Measurements from ENCODE around the gene IFNB1. TPM values are rescaled to one million over a fixed set of nuclear protein-coding genes. Genes with fewer than 3 reads are reported as not detected.

Gene IFNB1
- total RNA-seq, 1 experiment from 2014 or later, result not detected

DNA sequence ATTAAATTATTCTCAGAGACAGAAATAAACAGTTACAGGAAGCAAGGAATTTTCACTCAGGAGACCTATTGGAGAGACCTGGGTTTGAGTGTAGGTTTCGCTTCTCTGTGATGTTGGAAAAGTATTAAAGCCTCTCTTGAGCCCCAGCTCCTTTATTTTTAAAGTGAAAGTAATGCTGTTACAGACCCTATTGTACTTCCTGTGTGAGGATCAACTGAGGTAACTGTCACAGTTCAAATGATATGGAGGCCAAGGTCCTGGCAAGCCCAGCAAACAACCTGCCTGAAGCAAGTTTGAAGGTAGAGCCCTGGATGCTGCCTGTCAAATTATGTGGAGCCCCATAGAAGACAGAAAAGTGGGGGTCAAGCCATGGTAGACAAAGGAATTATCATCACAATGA lies 38.4 kb downstream of the IFNB1 start (continued):
- TF ChIP-seq PRDM15 (CRISPR knock-in tag; IDR thresholded peaks at IDR 0.05) (no peak), ELF4 (CRISPR knock-in tag; IDR thresholded peaks at IDR 0.05; ENCODE audit: low read depth) (no peak), ZNF232 (CRISPR knock-in tag; IDR thresholded peaks at IDR 0.05) (no peak), SOX15 (CRISPR knock-in tag; IDR thresholded peaks at IDR 0.05) (no peak), ZNF121 (CRISPR knock-in tag; IDR thresholded peaks at IDR 0.05) (no peak), ZNF219 (CRISPR knock-in tag; IDR thresholded peaks at IDR 0.05; ENCODE audit: borderline replicate concordance) (no peak), ATF3 (CRISPR knock-in tag; conservative IDR thresholded peaks at IDR 0.05) (no peak)
- TF ChIP-seq, protein P1, sequence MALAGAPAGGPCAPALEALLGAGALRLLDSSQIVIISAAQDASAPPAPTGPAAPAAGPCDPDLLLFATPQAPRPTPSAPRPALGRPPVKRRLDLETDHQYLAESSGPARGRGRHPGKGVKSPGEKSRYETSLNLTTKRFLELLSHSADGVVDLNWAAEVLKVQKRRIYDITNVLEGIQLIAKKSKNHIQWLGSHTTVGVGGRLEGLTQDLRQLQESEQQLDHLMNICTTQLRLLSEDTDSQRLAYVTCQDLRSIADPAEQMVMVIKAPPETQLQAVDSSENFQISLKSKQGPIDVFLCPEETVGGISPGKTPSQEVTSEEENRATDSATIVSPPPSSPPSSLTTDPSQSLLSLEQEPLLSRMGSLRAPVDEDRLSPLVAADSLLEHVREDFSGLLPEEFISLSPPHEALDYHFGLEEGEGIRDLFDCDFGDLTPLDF (CRISPR knock-in tag; IDR thresholded peaks at IDR 0.05), result no peak
- TF ChIP-seq, protein P2, sequence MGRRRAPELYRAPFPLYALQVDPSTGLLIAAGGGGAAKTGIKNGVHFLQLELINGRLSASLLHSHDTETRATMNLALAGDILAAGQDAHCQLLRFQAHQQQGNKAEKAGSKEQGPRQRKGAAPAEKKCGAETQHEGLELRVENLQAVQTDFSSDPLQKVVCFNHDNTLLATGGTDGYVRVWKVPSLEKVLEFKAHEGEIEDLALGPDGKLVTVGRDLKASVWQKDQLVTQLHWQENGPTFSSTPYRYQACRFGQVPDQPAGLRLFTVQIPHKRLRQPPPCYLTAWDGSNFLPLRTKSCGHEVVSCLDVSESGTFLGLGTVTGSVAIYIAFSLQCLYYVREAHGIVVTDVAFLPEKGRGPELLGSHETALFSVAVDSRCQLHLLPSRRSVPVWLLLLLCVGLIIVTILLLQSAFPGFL (CRISPR knock-in tag; IDR thresholded peaks at IDR 0.05; ENCODE audit: borderline replicate concordance), result no peak
- TF ChIP-seq, protein P3, sequence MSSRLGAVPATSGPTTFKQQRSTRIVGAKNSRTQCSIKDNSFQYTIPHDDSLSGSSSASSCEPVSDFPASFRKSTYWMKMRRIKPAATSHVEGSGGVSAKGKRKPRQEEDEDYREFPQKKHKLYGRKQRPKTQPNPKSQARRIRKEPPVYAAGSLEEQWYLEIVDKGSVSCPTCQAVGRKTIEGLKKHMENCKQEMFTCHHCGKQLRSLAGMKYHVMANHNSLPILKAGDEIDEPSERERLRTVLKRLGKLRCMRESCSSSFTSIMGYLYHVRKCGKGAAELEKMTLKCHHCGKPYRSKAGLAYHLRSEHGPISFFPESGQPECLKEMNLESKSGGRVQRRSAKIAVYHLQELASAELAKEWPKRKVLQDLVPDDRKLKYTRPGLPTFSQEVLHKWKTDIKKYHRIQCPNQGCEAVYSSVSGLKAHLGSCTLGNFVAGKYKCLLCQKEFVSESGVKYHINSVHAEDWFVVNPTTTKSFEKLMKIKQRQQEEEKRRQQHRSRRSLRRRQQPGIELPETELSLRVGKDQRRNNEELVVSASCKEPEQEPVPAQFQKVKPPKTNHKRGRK (CRISPR knock-in tag; IDR thresholded peaks at IDR 0.05; ENCODE audit: borderline replicate concordance), result no peak

DNA sequence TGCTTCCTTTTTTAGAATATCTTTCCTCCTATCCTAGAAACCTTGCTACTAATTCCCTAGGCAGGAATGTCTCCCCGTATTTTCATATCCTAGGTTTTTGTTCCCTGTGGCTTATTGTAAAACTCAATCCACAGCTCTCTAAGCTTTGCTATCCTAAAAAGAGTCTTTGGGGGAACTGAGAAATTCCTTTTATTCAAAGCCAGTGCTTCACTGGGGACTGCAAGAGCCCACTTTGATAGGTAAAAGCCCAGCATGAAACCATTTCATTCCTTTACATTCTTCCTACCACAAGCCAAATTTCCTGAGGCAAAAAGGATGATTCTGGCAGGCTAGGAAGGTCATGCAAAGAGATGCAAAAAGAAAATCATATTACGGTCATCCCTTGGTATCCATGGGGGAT lies 40.5 kb downstream of the IFNB1 start:
- ChIA-PET CTCF (no interaction called here), POLR2A (no interaction called here)
- H3K27me3 Mint-ChIP-seq (ENCODE audit: low read depth), result peaks cover 25% of the 10 kb centered on the region

GRCh38 chr9:21031808-21032183 lies 45.9 kb downstream of the IFNB1 start:
- Mint-ChIP-seq H3K9me3 (no peaks in the 10 kb centered on the region), H3K4me3 (peak overlapping the region; percentile 54), H3K27me3 (ENCODE audit: low read depth) (peaks cover 25% of the 10 kb centered on the region), H3K4me1 (no peaks in the 10 kb centered on the region), H3K27ac (no peak overlapping the region), H3K36me3 (no peaks in the 10 kb centered on the region)
- no peak for TF ChIP-seq ATF3 (CRISPR knock-in tag; conservative IDR thresholded peaks at IDR 0.05)
- TF ChIP-seq SP1 (CRISPR knock-in tag; conservative IDR thresholded peaks at IDR 0.05), result 0 out of 2 replicates have a peak, but pooled peaks have one; percentile 14
- 0 out of 2 replicates have a peak, but pooled peaks have one; percentile 15 for TF ChIP-seq SMAD3 (CRISPR knock-in tag; IDR thresholded peaks at IDR 0.05; ENCODE audit: borderline replicate concordance)
- TF ChIP-seq, protein P4, sequence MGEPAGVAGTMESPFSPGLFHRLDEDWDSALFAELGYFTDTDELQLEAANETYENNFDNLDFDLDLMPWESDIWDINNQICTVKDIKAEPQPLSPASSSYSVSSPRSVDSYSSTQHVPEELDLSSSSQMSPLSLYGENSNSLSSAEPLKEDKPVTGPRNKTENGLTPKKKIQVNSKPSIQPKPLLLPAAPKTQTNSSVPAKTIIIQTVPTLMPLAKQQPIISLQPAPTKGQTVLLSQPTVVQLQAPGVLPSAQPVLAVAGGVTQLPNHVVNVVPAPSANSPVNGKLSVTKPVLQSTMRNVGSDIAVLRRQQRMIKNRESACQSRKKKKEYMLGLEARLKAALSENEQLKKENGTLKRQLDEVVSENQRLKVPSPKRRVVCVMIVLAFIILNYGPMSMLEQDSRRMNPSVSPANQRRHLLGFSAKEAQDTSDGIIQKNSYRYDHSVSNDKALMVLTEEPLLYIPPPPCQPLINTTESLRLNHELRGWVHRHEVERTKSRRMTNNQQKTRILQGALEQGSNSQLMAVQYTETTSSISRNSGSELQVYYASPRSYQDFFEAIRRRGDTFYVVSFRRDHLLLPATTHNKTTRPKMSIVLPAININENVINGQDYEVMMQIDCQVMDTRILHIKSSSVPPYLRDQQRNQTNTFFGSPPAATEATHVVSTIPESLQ (CRISPR knock-in tag; IDR thresholded peaks at IDR 0.05), result no peak
- TF ChIP-seq ATF1 (CRISPR knock-in tag; IDR thresholded peaks at IDR 0.05), result no peak
- TF ChIP-seq ERG (CRISPR knock-in tag; IDR thresholded peaks at IDR 0.05), result no peak
- TF ChIP-seq ZNF263 (CRISPR knock-in tag; IDR thresholded peaks at IDR 0.05; ENCODE audit: low read depth), result no peak
- TF ChIP-seq, protein P5, sequence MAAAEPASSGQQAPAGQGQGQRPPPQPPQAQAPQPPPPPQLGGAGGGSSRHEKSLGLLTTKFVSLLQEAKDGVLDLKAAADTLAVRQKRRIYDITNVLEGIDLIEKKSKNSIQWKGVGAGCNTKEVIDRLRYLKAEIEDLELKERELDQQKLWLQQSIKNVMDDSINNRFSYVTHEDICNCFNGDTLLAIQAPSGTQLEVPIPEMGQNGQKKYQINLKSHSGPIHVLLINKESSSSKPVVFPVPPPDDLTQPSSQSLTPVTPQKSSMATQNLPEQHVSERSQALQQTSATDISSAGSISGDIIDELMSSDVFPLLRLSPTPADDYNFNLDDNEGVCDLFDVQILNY (CRISPR knock-in tag; IDR thresholded peaks at IDR 0.05), result no peak
- TF ChIP-seq ETV6 (CRISPR knock-in tag; IDR thresholded peaks at IDR 0.05), result no peak
- no peak for DNase-seq (ENCODE audit: low spot score)
- ChIA-PET POLR2A (interaction anchor here (0.6 kb wide), 1 partner anchor 11 kb away, joined by 3 read pairs; no protein-coding TSS in a partner anchor), CTCF (interaction anchor here (1.4 kb wide), 1 partner anchor 47 kb away, joined by 6 read pairs; no protein-coding TSS in a partner anchor)
- no peak for ATAC-seq

More for the DNA sequence above, 40.5 kb downstream of the IFNB1 start:
- Mint-ChIP-seq H3K36me3 (no peaks in the 10 kb centered on the region), H3K9me3 (no peaks in the 10 kb centered on the region), H3K4me1 (peaks cover 4% of the 10 kb centered on the region; the same call in 1 of the 2 replicates), H3K27ac (no peak overlapping the region), H3K4me3 (no peak overlapping the region)
- DNase-seq (ENCODE audit: low spot score), result no peak
- no peak for TF ChIP-seq CDX4 (CRISPR knock-in tag; IDR thresholded peaks at IDR 0.05; ENCODE audit: borderline replicate concordance)
- TF ChIP-seq ATF1 (CRISPR knock-in tag; IDR thresholded peaks at IDR 0.05), result no peak
- peak; percentile 59 for ATAC-seq
